Daoy (cell line): ENCODE measurements around the gene PNMA8C. TPM values are rescaled to one million over a fixed set of nuclear protein-coding genes. Genes with fewer than 3 reads are reported as not detected.
A peak's percentile ranks its signal among the peaks of the same experiment; 100 is the strongest.

ENCODE experiments used
- DNase-seq: peaks from one replicate; pipeline ENCODE4 v3.0.0-alpha.2; 2015; ENCODE audit warnings: low read depth
- total RNA-seq: library from RNA; depleted of rRNA; stranded (reverse); fragments of >200 nt; shearing (Covaris generic); gene quantifications from 2 replicates; pipeline ENCODE4 v1.2.3, GENCODE V29; 2014; rRNA removed

Gene PNMA8C
- not detected in 2 replicates for total RNA-seq

- peak; percentile 76 for DNase-seq
These were observed at the start of gene PNMA8C for GRCh38 chr19:46428239-46429135. TSS of gene PNMA8C (minus strand) at chr19:46428936. CDS start at chr19:46428359, 577 bp downstream.

GRCh38 chr19:46475986-46476385, 47.2 kb upstream of the PNMA8C start:
- no peak for DNase-seq

- no peak for DNase-seq
These were observed 45.5 kb upstream of the PNMA8C start for GRCh38 chr19:46474211-46474610.

GRCh38 chr19:46472592-46472991, 43.9 kb upstream of the PNMA8C start:
- DNase-seq: no peak

GRCh38 chr19:46471811-46472543, 43.2 kb upstream of the PNMA8C start:
- DNase-seq: no peak

- peak; percentile 49 for DNase-seq
These were observed 42.5 kb upstream of the PNMA8C start, which contains the start of gene PNMA8A for GRCh38 chr19:46471116-46471733. TSS of gene PNMA8A (minus strand) at chr19:46471563. CDS start at chr19:46471035, 528 bp downstream.

GRCh38 chr19:46470376-46470775, 41.6 kb upstream of the PNMA8C start:
- no peak for DNase-seq

GRCh38 chr19:46469541-46470185, 40.9 kb upstream of the PNMA8C start:
- DNase-seq: no peak

- DNase-seq: peak; percentile 77
These were observed 37.9 kb upstream of the PNMA8C start for GRCh38 chr19:46466536-46467196.

GRCh38 chr19:46463516-46463915, 34.8 kb upstream of the PNMA8C start:
- no peak for DNase-seq

GRCh38 chr19:46461537-46461936, 32.8 kb upstream of the PNMA8C start:
- DNase-seq: no peak

GRCh38 chr19:46460981-46461380, 32.2 kb upstream of the PNMA8C start:
- DNase-seq: no peak

- DNase-seq: no peak
These were observed 31.3 kb upstream of the PNMA8C start for GRCh38 chr19:46460055-46460454.

GRCh38 chr19:46456930-46457329, 28.2 kb upstream of the PNMA8C start:
- no peak for DNase-seq

GRCh38 chr19:46454244-46454643, 25.5 kb upstream of the PNMA8C start:
- DNase-seq: no peak

- DNase-seq: no peak
These were observed 24.9 kb upstream of the PNMA8C start for GRCh38 chr19:46453661-46454060.

- no peak for DNase-seq
These were observed 23.4 kb upstream of the PNMA8C start for GRCh38 chr19:46452186-46452585.

GRCh38 chr19:46451352-46451751, 22.6 kb upstream of the PNMA8C start:
- no peak for DNase-seq

- DNase-seq: no peak
These were observed 22.0 kb upstream of the PNMA8C start for GRCh38 chr19:46450737-46451136.

GRCh38 chr19:46449228-46449627, 20.5 kb upstream of the PNMA8C start:
- no peak for DNase-seq

GRCh38 chr19:46448601-46449000, 19.9 kb upstream of the PNMA8C start:
- DNase-seq: no peak
